Smooth muscle cell (in vitro differentiated cells): Measurements from ENCODE around the gene NUP62. TPM values are rescaled to one million over a fixed set of nuclear protein-coding genes. Genes with fewer than 3 reads are reported as not detected.

Source experiments
- DNase-seq: peaks from one replicate; lab custom pipeline; 2025; ENCODE audit not compliant: unreplicated experiment; lab: John Stamatoyannopoulos, UW
- H2AFZ ChIP-seq: fragments of 200-600 bp; sonication (generic); 2 replicates; pipeline ENCODE4 v1.6.0; 2016; ENCODE audit warnings: antibody characterized with exemption, low read depth, mild to moderate bottlenecking
- H3F3A ChIP-seq: fragments of 200-600 bp; sonication (generic); 2 replicates; pipeline ENCODE4 v1.6.0; 2017; ENCODE audit warnings: antibody characterized with exemption, low read depth
- H3K27ac ChIP-seq: fragments of 200-600 bp; sonication (generic); 2 replicates; pipeline ENCODE4 v1.5.1; 2016; ENCODE audit warnings: low read depth, mild to moderate bottlenecking
- H3K27me3 ChIP-seq: fragments of 200-600 bp; sonication (generic); 2 replicates; pipeline ENCODE4 v1.6.1; 2016; ENCODE audit warnings: low read depth, mild to moderate bottlenecking
- H3K36me3 ChIP-seq: fragments of 200-600 bp; sonication (generic); 2 replicates; pipeline ENCODE4 v1.5.1; 2016; ENCODE audit warnings: low read depth
- H3K4me1 ChIP-seq: fragments of 200-600 bp; sonication (generic); 2 replicates; pipeline ENCODE4 v1.5.1; 2016; ENCODE audit warnings: low read depth
- H3K4me2 ChIP-seq: fragments of 200-600 bp; sonication (generic); 2 replicates; pipeline ENCODE4 v1.6.0; 2016; ENCODE audit warnings: mild to moderate bottlenecking
- H3K4me3 ChIP-seq: fragments of 200-600 bp; sonication (generic); 2 replicates; pipeline ENCODE4 v1.5.1; 2016; ENCODE audit warnings: mild to moderate bottlenecking
- H3K79me2 ChIP-seq: fragments of 200-600 bp; sonication (generic); 2 replicates; pipeline ENCODE4 v1.6.0; 2016; ENCODE audit warnings: low read depth, mild to moderate bottlenecking
- H3K9ac ChIP-seq: fragments of 200-600 bp; sonication (generic); 2 replicates; pipeline ENCODE4 v1.6.0; 2016; ENCODE audit warnings: low read depth
- H3K9me3 ChIP-seq: fragments of 200-600 bp; sonication (generic); replicated peaks from 2 replicates; pipeline ENCODE4 v1.5.1; 2016; ENCODE audit warnings: low read depth
- H4K20me1 ChIP-seq: fragments of 200-600 bp; sonication (generic); 2 replicates; pipeline ENCODE4 v1.6.0; 2016; ENCODE audit warnings: low read depth
- WGBS: methylation state at CpG from one replicate; pipeline ENCODE4 v1.1.7; 2016; ENCODE audit warnings: low lambda C conversion rate; 5-methylcytosine and 5-hydroxymethylcytosine counted together
- polyA plus RNA-seq: library from polyadenylated mRNA; unstranded; fragments of >200 nt; fragmentation: Nextera tagmentation; extraction: Ambion mirVana; gene quantifications from 2 replicates; pipeline ENCODE4 v1.2.1, GENCODE V29; 2016
- total RNA-seq: library from RNA; depleted of rRNA; stranded (reverse); fragments of >200 nt; gene quantifications from 2 replicates; pipeline ENCODE4 v1.2.3, GENCODE V29; 2014
- TF ChIP-seq, protein P1 (sequence below): fragments of 200-600 bp; sonication (generic); IDR thresholded peaks from 2 replicates; pipeline ENCODE4 v1.5.1; 2017; ENCODE audit warnings: borderline replicate concordance, mild to moderate bottlenecking, antibody characterized with exemption; ENCODE audit not compliant: insufficient read depth, poor library complexity, severe bottlenecking

The NUP62 gene
- total and polyA plus RNA-seq, 2 experiments from 2014 or later, result 24.2 to 29.5 TPM

- no peak overlapping the region for H2AFZ ChIP-seq
- WGBS, result 97% methylated on average over 37 of the region's 37 CpGs
- H4K20me1 ChIP-seq, result peaks cover 23% of the 10 kb centered on the region
- no peak overlapping the region for H3K9ac ChIP-seq
- TF ChIP-seq, protein P1, sequence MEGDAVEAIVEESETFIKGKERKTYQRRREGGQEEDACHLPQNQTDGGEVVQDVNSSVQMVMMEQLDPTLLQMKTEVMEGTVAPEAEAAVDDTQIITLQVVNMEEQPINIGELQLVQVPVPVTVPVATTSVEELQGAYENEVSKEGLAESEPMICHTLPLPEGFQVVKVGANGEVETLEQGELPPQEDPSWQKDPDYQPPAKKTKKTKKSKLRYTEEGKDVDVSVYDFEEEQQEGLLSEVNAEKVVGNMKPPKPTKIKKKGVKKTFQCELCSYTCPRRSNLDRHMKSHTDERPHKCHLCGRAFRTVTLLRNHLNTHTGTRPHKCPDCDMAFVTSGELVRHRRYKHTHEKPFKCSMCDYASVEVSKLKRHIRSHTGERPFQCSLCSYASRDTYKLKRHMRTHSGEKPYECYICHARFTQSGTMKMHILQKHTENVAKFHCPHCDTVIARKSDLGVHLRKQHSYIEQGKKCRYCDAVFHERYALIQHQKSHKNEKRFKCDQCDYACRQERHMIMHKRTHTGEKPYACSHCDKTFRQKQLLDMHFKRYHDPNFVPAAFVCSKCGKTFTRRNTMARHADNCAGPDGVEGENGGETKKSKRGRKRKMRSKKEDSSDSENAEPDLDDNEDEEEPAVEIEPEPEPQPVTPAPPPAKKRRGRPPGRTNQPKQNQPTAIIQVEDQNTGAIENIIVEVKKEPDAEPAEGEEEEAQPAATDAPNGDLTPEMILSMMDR, result no peak
- no peak overlapping the region for H3K4me2 ChIP-seq
- no peaks in the 10 kb centered on the region for H3F3A ChIP-seq
- no peak for DNase-seq
- no peaks in the 10 kb centered on the region for H3K4me1 ChIP-seq
- no peaks in the 10 kb centered on the region for H3K36me3 ChIP-seq
- no peak overlapping the region for H3K27ac ChIP-seq
- no peaks in the 10 kb centered on the region for H3K9me3 ChIP-seq
- H3K79me2 ChIP-seq, result no peaks in the 10 kb centered on the region
- H3K27me3 ChIP-seq, result no peaks in the 10 kb centered on the region
- H3K4me3 ChIP-seq, result no peak overlapping the region
Observed at GRCh38 chr19:49908480-49909420, 20.6 kb downstream of the NUP62 start.

- Histone ChIP-seq H3K9me3 (no peaks in the 10 kb centered on the region), H3K4me1 (no peaks in the 10 kb centered on the region), H3K4me2 (no peak overlapping the region), H3F3A (no peaks in the 10 kb centered on the region), H3K27me3 (no peaks in the 10 kb centered on the region), H3K79me2 (no peaks in the 10 kb centered on the region), H2AFZ (no peak overlapping the region), H3K27ac (no peak overlapping the region), H3K4me3 (no peak overlapping the region), H3K36me3 (no peaks in the 10 kb centered on the region), H3K9ac (no peak overlapping the region), H4K20me1 (peaks cover 16% of the 10 kb centered on the region)
- 98% methylated on average over 23 of the region's 23 CpGs for WGBS
- DNase-seq, result no peak
- TF ChIP-seq, protein P1, result no peak
Observed at GRCh38 chr19:49907745-49908446, 21.4 kb downstream of the NUP62 start.

DNA sequence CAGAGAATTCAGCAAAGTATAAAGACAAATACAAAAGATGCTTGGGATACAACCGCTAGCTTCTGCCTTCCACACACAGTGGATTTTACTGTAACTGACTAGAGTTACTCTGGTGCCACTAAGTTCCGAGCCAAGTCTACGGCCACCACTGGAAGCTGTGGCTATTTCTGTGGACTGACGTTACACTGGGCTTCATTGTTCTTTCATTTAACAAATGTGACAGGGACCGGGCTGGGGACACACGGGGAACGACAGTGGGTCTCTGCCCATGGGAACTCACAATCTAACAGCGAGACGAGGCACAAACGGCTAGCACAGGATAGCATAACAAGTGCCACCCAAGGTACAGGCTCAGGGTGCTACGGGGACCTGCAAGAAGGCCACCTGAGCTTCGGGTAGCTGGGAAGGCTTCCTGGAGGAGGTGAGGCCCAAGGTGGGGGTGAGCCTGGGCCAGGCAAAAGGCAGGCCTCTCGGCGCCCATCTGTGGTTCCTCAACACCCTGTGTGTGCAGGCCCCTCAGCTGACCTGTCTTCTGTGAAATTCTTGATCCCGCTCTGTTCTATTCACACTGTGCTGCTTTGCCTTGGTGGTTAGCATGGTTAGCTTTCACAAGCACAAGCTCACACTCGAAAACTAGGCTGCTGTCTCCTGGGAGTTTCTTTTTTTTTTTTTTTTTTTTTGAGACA, 22.3 kb downstream of the NUP62 start:
- no peak for DNase-seq
- Histone ChIP-seq H4K20me1 (peaks cover 16% of the 10 kb centered on the region), H3K27ac (no peak overlapping the region), H3K4me3 (no peak overlapping the region), H3K36me3 (no peaks in the 10 kb centered on the region), H3K4me1 (no peaks in the 10 kb centered on the region), H3K79me2 (no peaks in the 10 kb centered on the region), H3K9ac (no peak overlapping the region), H3K27me3 (no peaks in the 10 kb centered on the region), H3F3A (no peaks in the 10 kb centered on the region), H3K9me3 (no peaks in the 10 kb centered on the region), H3K4me2 (no peak overlapping the region), H2AFZ (no peak overlapping the region)
- TF ChIP-seq, protein P1, result no peak
- WGBS, result 96% methylated on average over 16 of the region's 16 CpGs
